GM21737 (cell line): ENCODE data around the gene ANXA11.

Source experiments
- ATAC-seq: cut with Tn5 transposase; IDR thresholded peaks from one replicate; pipeline ENCODE4 v1.9.1; 2021; ENCODE audit warnings: mild to moderate bottlenecking, moderate library complexity; ENCODE audit not compliant: unreplicated experiment

ANXA11 gene

GRCh38 chr10:80118669-80119068, 86.7 kb downstream of the ANXA11 start:
- no peak for ATAC-seq

GRCh38 chr10:80110986-80111385, 94.4 kb downstream of the ANXA11 start:
- no peak for ATAC-seq

- no peak for ATAC-seq
Measured at GRCh38 chr10:80108576-80109239, 96.6 kb downstream of the ANXA11 start.

GRCh38 chr10:80104066-80104926, 101.0 kb downstream of the ANXA11 start:
- peak; percentile 64 for ATAC-seq
